Hepatocyte (in vitro differentiated cells): ENCODE data around the gene MXD4.

Experiments used
- EZH2 ChIP-seq: fragments of 200-600 bp; sonication (generic); IDR thresholded peaks from 2 replicates; pipeline ENCODE4 v1.6.1; 2016; ENCODE audit warnings: antibody characterized with exemption, mild to moderate bottlenecking, borderline replicate concordance
- EZH2phosphoT487 ChIP-seq: fragments of 200-600 bp; sonication (generic); IDR thresholded peaks from one replicate; pipeline ENCODE4 v1.6.1; 2018; ENCODE audit warnings: antibody characterized with exemption, mild to moderate bottlenecking, low read depth, moderate library complexity; ENCODE audit not compliant: unreplicated experiment, severe bottlenecking
- TF ChIP-seq, protein P1 (sequence below): fragments of 200-600 bp; sonication (generic); IDR thresholded peaks from 2 replicates; pipeline ENCODE4 v1.5.1; 2016; ENCODE audit warnings: antibody characterized with exemption, mild to moderate bottlenecking; ENCODE audit not compliant: poor library complexity

DNA sequence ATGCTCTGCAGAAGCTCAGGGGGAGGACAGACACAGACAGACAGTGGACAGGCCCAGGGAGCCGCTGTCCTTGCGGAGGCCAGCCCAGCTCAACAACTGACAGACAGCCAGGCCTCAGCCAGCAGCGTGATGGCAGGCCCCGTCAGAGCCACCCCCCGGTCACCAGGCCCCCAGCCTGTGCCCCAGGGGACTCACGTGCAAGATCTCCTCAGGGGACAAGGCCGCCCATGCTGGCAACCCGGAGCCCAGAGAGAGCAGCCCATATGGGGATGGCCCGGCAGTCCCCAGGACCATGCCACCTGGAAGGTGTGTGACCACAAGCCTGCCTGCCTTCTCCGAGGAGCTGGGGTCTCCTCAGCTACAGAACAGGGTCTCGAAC lies 28.0 kb upstream of the MXD4 start:
- TF ChIP-seq, protein P1, sequence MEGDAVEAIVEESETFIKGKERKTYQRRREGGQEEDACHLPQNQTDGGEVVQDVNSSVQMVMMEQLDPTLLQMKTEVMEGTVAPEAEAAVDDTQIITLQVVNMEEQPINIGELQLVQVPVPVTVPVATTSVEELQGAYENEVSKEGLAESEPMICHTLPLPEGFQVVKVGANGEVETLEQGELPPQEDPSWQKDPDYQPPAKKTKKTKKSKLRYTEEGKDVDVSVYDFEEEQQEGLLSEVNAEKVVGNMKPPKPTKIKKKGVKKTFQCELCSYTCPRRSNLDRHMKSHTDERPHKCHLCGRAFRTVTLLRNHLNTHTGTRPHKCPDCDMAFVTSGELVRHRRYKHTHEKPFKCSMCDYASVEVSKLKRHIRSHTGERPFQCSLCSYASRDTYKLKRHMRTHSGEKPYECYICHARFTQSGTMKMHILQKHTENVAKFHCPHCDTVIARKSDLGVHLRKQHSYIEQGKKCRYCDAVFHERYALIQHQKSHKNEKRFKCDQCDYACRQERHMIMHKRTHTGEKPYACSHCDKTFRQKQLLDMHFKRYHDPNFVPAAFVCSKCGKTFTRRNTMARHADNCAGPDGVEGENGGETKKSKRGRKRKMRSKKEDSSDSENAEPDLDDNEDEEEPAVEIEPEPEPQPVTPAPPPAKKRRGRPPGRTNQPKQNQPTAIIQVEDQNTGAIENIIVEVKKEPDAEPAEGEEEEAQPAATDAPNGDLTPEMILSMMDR: no peak
- no peak for TF ChIP-seq EZH2
- no peak for TF ChIP-seq EZH2phosphoT487
